Glomerular visceral epithelial cell (primary cell): ENCODE results near the gene ADNP.
A peak's percentile ranks its signal among the peaks of the same experiment; 100 is the strongest.
"Not testable (repeated sequence)": the region's sequence is repeated elsewhere in the genome, so short reads cannot be mapped to it uniquely, and the experiment has no call there.

Experiments used
- DNase-seq: peaks from one replicate; pipeline ENCODE4 v3.0.0-alpha.2; 2016; ENCODE audit errors: extremely low spot score

Gene ADNP

GRCh38 chr20:50931306-50932015 is at the start of gene ADNP:
ADNP (minus strand) TSS chr20:50931437; CDS start chr20:50903996, 27,441 bp downstream.
- DNase-seq = peak; percentile 92

GRCh38 chr20:50980071-50980681 is 48.9 kb upstream of the ADNP start:
- DNase-seq = peak; percentile 92

- not testable (repeated sequence) for DNase-seq
Measured at GRCh38 chr20:50978533-50978932, 47.3 kb upstream of the ADNP start.

- DNase-seq = no peak
Measured at GRCh38 chr20:50977066-50978021, 46.1 kb upstream of the ADNP start.

- DNase-seq = no peak
Measured at GRCh38 chr20:50975701-50976330, 44.6 kb upstream of the ADNP start.

GRCh38 chr20:50969912-50970311 is 38.7 kb upstream of the ADNP start:
- DNase-seq = no peak

GRCh38 chr20:50969435-50969834 is 38.2 kb upstream of the ADNP start:
- no peak for DNase-seq

GRCh38 chr20:50968289-50968688 is 37.1 kb upstream of the ADNP start:
- no peak for DNase-seq

GRCh38 chr20:50967586-50967985 is 36.3 kb upstream of the ADNP start:
- DNase-seq = peak; percentile 88

- DNase-seq = no peak
Measured at GRCh38 chr20:50959543-50960126, 28.4 kb upstream of the ADNP start.

GRCh38 chr20:50958615-50959542 is 27.6 kb upstream of the ADNP start, which contains the start of gene MOCS3:
MOCS3 (plus strand) TSS chr20:50958818; CDS start chr20:50958843, 25 bp downstream.
- DNase-seq = peak; percentile 93

GRCh38 chr20:50957798-50958614 is 26.8 kb upstream of the ADNP start, which contains the start of gene DPM1:
DPM1 (minus strand) TSS chr20:50958532; CDS start chr20:50958523, 9 bp downstream.
- peak; percentile 91 for DNase-seq

GRCh38 chr20:50957276-50957675 is 26.0 kb upstream of the ADNP start:
- DNase-seq = no peak

- DNase-seq = no peak
Measured at GRCh38 chr20:50953821-50954220, 22.6 kb upstream of the ADNP start.

GRCh38 chr20:50953196-50953595 is 22.0 kb upstream of the ADNP start:
- DNase-seq = no peak

- DNase-seq = no peak
Measured at GRCh38 chr20:50948132-50948785, 17.0 kb upstream of the ADNP start.

GRCh38 chr20:50943069-50943468 is 11.8 kb upstream of the ADNP start:
- DNase-seq = no peak

GRCh38 chr20:50933589-50933988 is 2.4 kb upstream of the ADNP start:
- no peak for DNase-seq
